ENCODE data around the gene CTPS1.

CTPS1 gene

DNA sequence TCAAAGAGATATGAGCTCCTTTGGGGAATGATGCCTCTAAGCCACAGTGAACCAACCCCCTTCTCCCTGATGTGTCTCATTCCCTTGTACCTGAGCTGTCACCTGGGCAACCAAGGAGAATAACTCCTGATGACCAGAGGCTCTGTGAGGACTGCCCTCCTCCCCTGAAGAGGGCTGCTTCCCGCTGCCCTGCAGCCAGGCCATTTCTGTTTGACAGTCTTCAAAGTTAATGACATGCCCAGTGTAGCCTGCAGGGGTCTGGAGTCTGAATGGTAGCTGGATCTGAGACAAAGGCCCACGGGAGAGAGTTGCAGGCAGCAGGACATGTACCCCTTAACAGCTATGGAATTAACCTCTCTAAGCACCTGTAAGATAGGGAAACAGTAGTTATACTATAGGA, 45.5 kb downstream of the CTPS1 start:
- DNase-seq (ENCODE audit: low spot score) = no peak

DNA sequence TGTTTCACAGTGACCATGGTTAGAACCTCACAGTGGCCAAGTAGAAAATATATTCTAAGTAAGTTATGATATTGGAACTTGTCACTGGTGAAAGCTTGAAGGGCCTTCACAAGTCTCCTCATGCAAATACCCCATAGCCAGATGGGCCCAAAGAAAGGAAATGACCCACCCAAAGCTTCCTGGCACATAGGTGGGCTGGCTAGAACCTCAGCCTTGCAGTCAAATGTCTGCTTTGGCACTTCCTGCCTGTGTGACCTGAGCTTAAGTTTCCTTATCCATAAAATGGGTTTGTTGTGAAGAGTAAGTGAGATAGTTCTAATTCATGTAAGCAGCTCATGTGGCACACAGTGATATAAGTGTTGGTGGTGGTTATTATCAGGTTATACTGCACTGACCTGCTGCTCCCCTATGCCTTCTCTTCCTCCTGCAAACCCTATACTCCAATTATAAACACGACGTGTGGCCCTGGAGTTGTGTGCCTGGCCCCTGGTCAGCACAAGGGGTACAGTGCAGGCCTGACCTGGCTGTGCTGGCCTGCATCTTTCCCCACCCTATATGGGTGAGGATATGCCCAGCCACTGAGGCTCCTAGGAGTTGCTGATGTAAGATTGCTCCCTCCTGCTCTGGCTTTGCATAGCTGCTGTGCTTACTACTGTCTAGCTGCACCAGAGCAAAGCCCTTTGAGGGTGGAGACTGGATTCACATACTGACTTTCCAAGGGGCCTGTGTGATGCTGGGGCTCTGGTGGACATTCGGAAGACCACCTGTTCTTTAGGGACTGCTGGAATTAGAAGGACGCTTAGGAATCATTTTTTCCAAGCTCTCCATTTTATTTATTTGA, 46.7 kb downstream of the CTPS1 start:
- no peak for DNase-seq (ENCODE audit: low spot score)

GRCh38 chr1:41028034-41028642, 48.6 kb downstream of the CTPS1 start:
- DNase-seq (ENCODE audit: low spot score) = no peak

GRCh38 chr1:41030872-41031616, 51.5 kb downstream of the CTPS1 start:
- no peak for DNase-seq (ENCODE audit: low spot score)

- DNase-seq (ENCODE audit: low spot score) = no peak
Measured at GRCh38 chr1:41032147-41032546, 52.7 kb downstream of the CTPS1 start.

GRCh38 chr1:41033272-41033671, 53.8 kb downstream of the CTPS1 start:
- DNase-seq (ENCODE audit: low spot score) = no peak

DNA sequence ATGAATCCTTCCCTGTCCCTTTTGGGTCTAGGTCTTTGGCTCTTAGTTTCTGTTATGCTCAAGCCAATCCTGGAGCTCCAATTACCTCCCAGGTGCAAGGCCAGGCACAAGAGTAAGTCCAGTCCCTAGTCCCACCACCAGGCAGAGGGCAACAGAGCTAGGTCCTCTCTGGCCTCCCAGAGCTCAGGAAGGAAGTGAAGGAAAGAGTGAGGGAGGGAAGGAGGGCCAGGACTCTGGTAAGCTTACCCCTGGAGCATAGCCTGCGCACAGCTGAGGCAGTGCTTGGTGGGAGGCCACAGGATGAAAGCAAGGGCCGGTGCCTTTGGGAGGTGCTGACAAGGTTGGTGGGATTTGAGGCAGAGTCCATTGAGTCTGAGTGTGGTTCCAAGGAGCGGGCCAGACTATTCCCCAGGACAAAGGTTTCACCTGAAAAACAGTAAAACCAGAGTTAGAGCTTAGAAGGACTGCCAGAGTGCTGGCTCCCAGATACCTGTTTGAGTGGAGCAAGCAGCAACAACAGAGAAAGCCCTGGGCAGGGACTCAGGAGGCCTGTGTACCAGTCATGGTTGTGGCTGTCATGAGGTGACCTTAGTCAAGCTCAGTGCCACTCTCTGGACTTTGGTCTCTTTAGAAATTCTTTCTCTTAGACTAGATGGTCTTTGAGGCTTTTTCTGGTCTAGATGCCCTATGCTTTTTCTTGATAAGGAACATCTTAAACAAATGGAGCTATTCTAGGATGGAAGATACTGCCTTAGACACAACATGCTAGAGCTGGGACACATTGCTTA, 57.8 kb downstream of the CTPS1 start:
- DNase-seq (ENCODE audit: low spot score) = no peak

DNA sequence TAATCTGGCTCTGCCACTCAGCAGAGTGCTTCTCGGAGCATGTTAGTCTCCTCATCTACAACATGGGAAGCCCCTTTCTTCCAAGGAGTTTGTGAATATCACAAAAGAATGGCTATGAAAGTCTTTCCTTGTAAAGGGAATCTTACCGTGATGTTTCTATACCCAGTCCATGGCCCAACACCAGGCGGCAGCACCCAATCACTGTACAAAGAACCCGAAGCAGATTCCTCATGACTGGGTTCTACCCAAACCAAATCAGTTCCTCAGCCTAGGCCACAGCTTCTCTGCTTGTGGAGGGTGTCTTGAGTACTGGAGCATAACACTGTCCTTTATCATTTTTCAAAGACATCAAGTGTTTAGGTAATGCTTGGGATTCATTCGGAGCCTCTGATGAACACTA, 58.6 kb downstream of the CTPS1 start:
- no peak for DNase-seq (ENCODE audit: low spot score)

- DNase-seq (ENCODE audit: low spot score) = no peak
Measured at GRCh38 chr1:41041614-41042270, 62.2 kb downstream of the CTPS1 start.

GRCh38 chr1:41044187-41044586, 64.7 kb downstream of the CTPS1 start:
- no peak for DNase-seq (ENCODE audit: low spot score)

DNA sequence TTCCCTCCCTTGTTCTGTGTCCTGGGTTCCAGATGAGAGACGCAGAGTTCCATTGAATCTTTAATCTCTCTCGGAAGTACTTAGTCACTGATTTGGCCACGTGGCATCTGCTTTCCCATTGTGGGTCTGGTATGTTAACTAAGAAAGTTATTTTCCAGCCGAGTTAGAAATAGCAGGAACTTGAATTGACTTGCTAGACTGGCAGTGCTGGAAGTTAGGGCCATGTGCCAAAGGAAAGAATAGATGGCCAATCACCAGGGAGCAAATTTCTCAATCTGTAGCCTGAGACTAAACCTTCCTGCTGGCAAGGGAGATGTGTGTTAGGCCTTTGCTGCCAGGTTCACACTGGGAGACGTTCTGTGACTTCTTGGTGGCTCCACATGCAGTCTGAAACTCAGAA, 66.2 kb downstream of the CTPS1 start:
- DNase-seq (ENCODE audit: low spot score) = no peak

- no peak for DNase-seq (ENCODE audit: low spot score)
Measured at GRCh38 chr1:41046347-41046775, 66.9 kb downstream of the CTPS1 start.

DNA sequence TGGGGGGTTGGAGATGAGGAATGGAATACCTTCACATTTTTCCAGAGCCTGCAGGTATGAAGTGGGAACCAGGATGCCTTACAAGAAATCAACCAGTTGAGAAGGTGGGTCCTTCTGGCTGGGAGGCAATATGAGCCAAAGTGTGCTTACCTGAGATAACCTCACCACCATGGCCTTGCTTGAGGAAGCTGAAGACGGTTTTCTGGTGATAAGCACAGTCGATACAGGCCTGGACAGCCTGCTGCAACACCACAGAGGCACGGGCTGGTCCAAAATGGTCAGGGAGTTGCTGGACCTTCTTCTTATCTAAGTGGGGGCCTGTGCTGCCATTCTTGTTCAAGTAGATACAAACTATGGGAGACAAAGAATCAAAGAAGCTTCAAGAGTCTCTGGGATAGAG, 69.0 kb downstream of the CTPS1 start:
- DNase-seq (ENCODE audit: low spot score) = no peak

DNA sequence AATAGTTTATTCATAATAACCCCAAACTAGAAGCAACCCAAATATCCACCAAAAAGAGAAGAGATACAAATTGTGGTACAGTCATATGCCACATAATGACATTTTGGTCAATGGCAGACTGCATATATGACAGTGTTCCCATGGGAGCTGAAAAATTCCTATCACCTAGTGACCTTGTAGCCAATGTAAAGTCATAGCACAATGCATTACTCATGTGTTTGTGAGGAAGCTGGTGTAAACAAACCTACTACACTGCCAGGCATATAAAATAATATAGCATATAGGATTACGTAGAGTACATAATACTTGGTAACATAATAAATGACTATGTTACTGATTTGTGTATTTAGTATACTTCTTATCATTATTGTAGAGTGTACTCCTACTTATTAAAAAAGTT, 71.5 kb downstream of the CTPS1 start:
- DNase-seq (ENCODE audit: low spot score) = no peak

- DNase-seq (ENCODE audit: low spot score) = no peak
Measured at GRCh38 chr1:41053316-41053715, 73.8 kb downstream of the CTPS1 start.

DNA sequence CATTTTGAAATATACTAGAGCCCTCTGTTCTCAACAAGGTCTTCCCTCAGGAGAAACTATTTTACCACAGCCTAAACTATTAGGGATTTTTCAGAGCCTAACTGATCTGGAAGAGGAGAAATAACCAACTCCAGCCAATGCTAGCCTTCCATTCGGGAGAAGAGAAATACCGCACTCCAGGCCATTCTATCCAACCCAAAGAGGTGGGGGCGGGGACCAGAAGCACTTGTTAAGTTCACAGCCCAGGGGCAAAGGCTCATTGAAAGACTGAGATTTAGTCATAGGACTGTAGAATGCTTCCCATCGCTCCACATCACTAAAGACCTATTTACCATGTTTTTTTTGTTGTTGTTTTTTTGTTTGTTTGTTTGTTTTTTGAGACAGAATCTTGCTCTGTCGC, 77.4 kb downstream of the CTPS1 start:
- no peak for DNase-seq (ENCODE audit: low spot score)

Measured in D341Med (cell line).